Measurements from ENCODE around the gene ICAM3. TPM values are rescaled to one million over a fixed set of nuclear protein-coding genes. Genes with fewer than 3 reads are reported as not detected.

Gene ICAM3
- total RNA-seq, 1 donor from 2014 or later, result 12.4 TPM

Other genes with a start within 250 kb of the ICAM3 start
- 0.24 TPM in 1 of 2 replicates, not detected in the other for gene ANGPTL6, start 236.9 kb downstream of the ICAM3 start, total RNA-seq
- 54.2 and 55.6 TPM in 2 replicates for gene PPAN, start 233.3 kb downstream of the ICAM3 start, total RNA-seq
- 19.3 and 22.8 TPM in 2 replicates for gene P2RY11, start 227.9 kb downstream of the ICAM3 start, total RNA-seq
- 207 and 215 TPM in 2 replicates for gene EIF3G, start 219.7 kb downstream of the ICAM3 start, total RNA-seq
- 42.6 and 50.6 TPM in 2 replicates for gene DNMT1, start 144.7 kb downstream of the ICAM3 start, total RNA-seq
- 15.7 and 16.8 TPM in 2 replicates for gene S1PR2, start 108.3 kb downstream of the ICAM3 start, total RNA-seq
- 57.8 and 60.3 TPM in 2 replicates for gene MRPL4, start 87.4 kb downstream of the ICAM3 start, total RNA-seq
- 9.3 and 11.0 TPM in 2 replicates for gene ICAM1, start 68.5 kb downstream of the ICAM3 start, total RNA-seq
- gene ICAM4, start 52.7 kb downstream of the ICAM3 start, total RNA-seq, result 0.20 TPM in 1 of 2 replicates, not detected in the other
- gene ICAM5, start 49.7 kb downstream of the ICAM3 start, total RNA-seq, result 0.07 and 0.31 TPM in 2 replicates
- gene ZGLP1, start 29.8 kb downstream of the ICAM3 start, total RNA-seq, result 2.5 and 3.4 TPM in 2 replicates
- 18.6 and 24.4 TPM in 2 replicates for gene FDX2, start 23.6 kb downstream of the ICAM3 start, total RNA-seq
- gene RAVER1, start 6.1 kb downstream of the ICAM3 start, total RNA-seq, result 27.5 and 29.6 TPM in 2 replicates
- gene TYK2, start 40.9 kb upstream of the ICAM3 start, total RNA-seq, result 76.5 and 82.7 TPM in 2 replicates
- gene CDC37, start 63.9 kb upstream of the ICAM3 start, total RNA-seq, result 240 TPM in 2 replicates
- 3.2 and 3.8 TPM in 2 replicates for gene PDE4A, start 80.9 kb upstream of the ICAM3 start, total RNA-seq
- gene KEAP1, start 163.7 kb upstream of the ICAM3 start, total RNA-seq, result 43.6 and 49.4 TPM in 2 replicates
- gene S1PR5, start 177.8 kb upstream of the ICAM3 start, total RNA-seq, result 1.00 and 1.1 TPM in 2 replicates
- 23.5 and 24.8 TPM in 2 replicates for gene ATG4D, start 204.3 kb upstream of the ICAM3 start, total RNA-seq
- 14.1 and 15.9 TPM in 2 replicates for gene KRI1, start 226.4 kb upstream of the ICAM3 start, total RNA-seq
- 5.4 and 6.1 TPM in 2 replicates for gene CDKN2D, start 229.4 kb upstream of the ICAM3 start, total RNA-seq
- gene AP1M2, start 247.7 kb upstream of the ICAM3 start, total RNA-seq, result 1.7 and 4.5 TPM in 2 replicates

Data from astrocyte (in vitro differentiated cells and primary cell).